BJ (cell line): Measurements from ENCODE around the gene TMEM86A. TPM values are rescaled to one million over a fixed set of nuclear protein-coding genes. Genes with fewer than 3 reads are reported as not detected.

Experiments used
- polyA plus RNA-seq: library from polyadenylated mRNA; depleted of rRNA; stranded (reverse); fragments of >200 nt; gene quantifications from 2 replicates; pipeline ENCODE4 v1.2.3, GENCODE V29; 2011; rRNA removed

The TMEM86A gene
- polyA plus RNA-seq, 1 experiment: 0.71 TPM

Other genes starting within 250 kb of the TMEM86A start
- not detected in 2 replicates for gene LDHAL6A, start 242.9 kb upstream of the TMEM86A start, polyA plus RNA-seq
- gene TSG101, start 171.8 kb upstream of the TMEM86A start, polyA plus RNA-seq: 152 and 174 TPM in 2 replicates
- gene UEVLD, start 110.0 kb upstream of the TMEM86A start, polyA plus RNA-seq: 11.7 and 21.2 TPM in 2 replicates
- 0.26 and 0.77 TPM in 2 replicates for gene MISFA, start 99.0 kb upstream of the TMEM86A start, polyA plus RNA-seq
- gene SPTY2D1, start 64.4 kb upstream of the TMEM86A start, polyA plus RNA-seq: 11.8 and 12.4 TPM in 2 replicates
- 0.07 and 0.15 TPM in 2 replicates for gene IGSF22, start 27.4 kb downstream of the TMEM86A start, polyA plus RNA-seq
- not detected in 2 replicates for gene PTPN5, start 93.0 kb downstream of the TMEM86A start, polyA plus RNA-seq
- gene MRGPRX1, start 240.6 kb downstream of the TMEM86A start, polyA plus RNA-seq: not detected in 2 replicates